ENCODE results near the gene LEFTY2. TPM values are rescaled to one million over a fixed set of nuclear protein-coding genes. Genes with fewer than 3 reads are reported as not detected.

LEFTY2 gene
- total and polyA plus RNA-seq, 4 donors: 0.11 to 0.52 (median 0.35) TPM

GRCh38 chr1:225908013-225908640 is 32.9 kb downstream of the LEFTY2 start:
- DNase-seq (no peak), ATAC-seq (ENCODE audit: insufficient read depth, low FRiP score) (no peak)
- 83 to 88% methylated on average over 5 of the region's 5 CpGs for WGBS, 2 donors
- no peak for TF ChIP-seq CTCF (IDR thresholded peaks at IDR 0.05; ENCODE audit: control extremely low read depth, extremely low read depth)
- H3K9me3 ChIP-seq (ENCODE audit: control insufficient read depth in 4 of 4, insufficient read depth in 3 of 4, low read length in 3 of 4): no peaks in the 10 kb centered on the region
- H3K27me3 ChIP-seq (ENCODE audit: control insufficient read depth in 3 of 3, insufficient read depth in 3 of 3, low read length in 2 of 3): no peaks in the 10 kb centered on the region
- H3K9ac ChIP-seq (ENCODE audit: insufficient read depth in 1 of 2, low read length in 2 of 2): no peak overlapping the region
- H3K4me3 ChIP-seq: no peak overlapping the region
- H3K36me3 ChIP-seq (ENCODE audit: control insufficient read depth in 4 of 4, insufficient read depth in 4 of 4, low read length in 4 of 4): no peaks in the 10 kb centered on the region
- no peak overlapping the region for H3K27ac ChIP-seq (ENCODE audit: low read depth in 1 of 2, low read length in 1 of 2)
- peaks cover 0 to 11% (median 0%) of the 10 kb centered on the region in 5 donors for H3K4me1 ChIP-seq (ENCODE audit: control insufficient read depth in 5 of 5, insufficient read depth in 5 of 5, low read length in 5 of 5)

DNA sequence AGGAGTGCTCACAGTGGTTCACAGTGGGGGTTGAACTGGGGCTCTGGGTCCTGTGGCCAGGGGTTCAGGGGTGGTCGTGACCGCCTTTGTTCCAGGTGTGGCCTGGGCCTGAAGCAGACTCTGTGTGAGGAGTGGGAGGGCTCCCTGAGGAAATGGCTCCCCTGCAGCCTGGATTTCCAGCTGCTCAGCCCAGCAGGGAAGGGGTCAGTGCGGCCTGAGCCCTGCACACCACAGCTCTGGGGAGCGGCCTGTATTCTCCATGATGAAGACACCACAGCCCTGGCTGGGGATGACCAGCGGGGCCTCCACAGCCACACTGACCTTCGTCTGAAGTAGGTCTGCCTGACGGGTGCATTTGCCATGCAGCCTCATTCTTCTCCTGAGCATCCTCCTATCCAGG is 33.7 kb downstream of the LEFTY2 start:
- Histone ChIP-seq H3K36me3 (ENCODE audit: control insufficient read depth in 4 of 4, insufficient read depth in 4 of 4, low read length in 4 of 4) (no peaks in the 10 kb centered on the region), H3K9ac (ENCODE audit: insufficient read depth in 1 of 2, low read length in 2 of 2) (no peak overlapping the region), H3K27ac (ENCODE audit: low read depth in 1 of 2, low read length in 1 of 2) (no peak overlapping the region), H3K9me3 (ENCODE audit: control insufficient read depth in 4 of 4, insufficient read depth in 3 of 4, low read length in 3 of 4) (no peaks in the 10 kb centered on the region), H3K4me1 (ENCODE audit: control insufficient read depth in 5 of 5, insufficient read depth in 5 of 5, low read length in 5 of 5) (peaks cover 0 to 11% (median 0%) of the 10 kb centered on the region in 5 donors), H3K4me3 (no peak overlapping the region), H3K27me3 (ENCODE audit: control insufficient read depth in 3 of 3, insufficient read depth in 3 of 3, low read length in 2 of 3) (no peaks in the 10 kb centered on the region)
- ATAC-seq (ENCODE audit: insufficient read depth, low FRiP score): no peak
- TF ChIP-seq CTCF (IDR thresholded peaks at IDR 0.05; ENCODE audit: control extremely low read depth, extremely low read depth): no peak
- DNase-seq: no peak
- WGBS, 2 donors: 95 to 98% methylated on average over 7 of the region's 7 CpGs

DNA sequence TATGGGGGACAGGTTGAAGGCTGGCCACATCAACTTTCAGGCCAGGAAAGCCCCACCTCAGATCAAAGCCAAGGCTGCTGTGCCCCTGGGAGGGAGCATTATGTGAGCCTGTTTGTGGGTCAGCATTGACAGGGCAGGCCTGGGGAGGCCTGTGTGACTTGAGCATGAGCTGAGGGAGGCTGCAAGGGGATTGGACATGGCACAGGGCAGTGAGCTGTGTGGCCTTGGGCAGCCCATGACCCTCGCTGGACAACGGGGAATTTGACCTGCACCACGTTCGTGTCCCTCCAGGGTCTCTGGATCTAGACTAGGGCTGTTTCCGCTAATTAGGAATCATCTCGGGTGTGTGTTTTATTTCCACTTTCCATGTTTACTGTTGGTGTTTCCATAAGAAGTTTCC is 34.6 kb downstream of the LEFTY2 start:
- no peak overlapping the region for H3K4me3 ChIP-seq
- ATAC-seq (ENCODE audit: insufficient read depth, low FRiP score): no peak
- H3K9me3 ChIP-seq (ENCODE audit: control insufficient read depth in 4 of 4, insufficient read depth in 3 of 4, low read length in 3 of 4): no peaks in the 10 kb centered on the region
- no peaks in the 10 kb centered on the region for H3K36me3 ChIP-seq (ENCODE audit: control insufficient read depth in 4 of 4, insufficient read depth in 4 of 4, low read length in 4 of 4)
- no peak overlapping the region for H3K27ac ChIP-seq (ENCODE audit: low read depth in 1 of 2, low read length in 1 of 2)
- no peaks in the 10 kb centered on the region for H3K27me3 ChIP-seq (ENCODE audit: control insufficient read depth in 3 of 3, insufficient read depth in 3 of 3, low read length in 2 of 3)
- WGBS, 2 donors: 95 to 98% methylated on average over 6 of the region's 6 CpGs
- TF ChIP-seq CTCF (IDR thresholded peaks at IDR 0.05; ENCODE audit: control extremely low read depth, extremely low read depth): no peak
- no peak for DNase-seq
- H3K4me1 ChIP-seq (ENCODE audit: control insufficient read depth in 5 of 5, insufficient read depth in 5 of 5, low read length in 5 of 5): peaks cover 0 to 7% (median 0%) of the 10 kb centered on the region in 5 donors
- H3K9ac ChIP-seq (ENCODE audit: insufficient read depth in 1 of 2, low read length in 2 of 2): no peak overlapping the region

DNA sequence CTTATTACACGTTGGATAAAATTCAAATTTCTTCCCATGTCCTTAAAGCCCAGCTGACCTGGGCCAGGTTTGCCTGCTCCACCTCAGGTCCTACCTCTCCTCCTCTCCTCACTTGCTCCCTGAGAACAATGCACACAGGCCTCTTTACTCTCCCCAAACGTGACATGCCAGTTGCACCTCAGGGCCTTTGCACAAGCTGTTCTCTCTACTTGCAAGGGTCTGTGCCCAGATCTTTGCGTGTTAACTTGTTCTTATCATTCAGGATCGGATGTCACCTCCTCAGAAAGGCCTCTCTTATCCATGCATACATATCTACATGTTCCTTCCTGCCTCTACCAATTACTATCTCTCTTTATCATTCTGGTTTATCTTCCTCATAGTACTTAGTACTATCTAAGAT is 37.4 kb downstream of the LEFTY2 start:
- H3K4me3 ChIP-seq: no peak overlapping the region
- H3K4me1 ChIP-seq (ENCODE audit: control insufficient read depth in 5 of 5, insufficient read depth in 5 of 5, low read length in 5 of 5): peaks cover 0 to 5% (median 4%) of the 10 kb centered on the region in 5 donors
- WGBS, 2 donors: 89 to 93% methylated on average over 4 of the region's 4 CpGs
- ATAC-seq (ENCODE audit: insufficient read depth, low FRiP score) (no peak), DNase-seq (no peak)
- H3K36me3 ChIP-seq (ENCODE audit: control insufficient read depth in 4 of 4, insufficient read depth in 4 of 4, low read length in 4 of 4): no peaks in the 10 kb centered on the region
- no peak overlapping the region for H3K27ac ChIP-seq (ENCODE audit: low read depth in 1 of 2, low read length in 1 of 2)
- no peak overlapping the region for H3K9ac ChIP-seq (ENCODE audit: insufficient read depth in 1 of 2, low read length in 2 of 2)
- TF ChIP-seq CTCF (IDR thresholded peaks at IDR 0.05; ENCODE audit: control extremely low read depth, extremely low read depth): no peak
- H3K9me3 ChIP-seq (ENCODE audit: control insufficient read depth in 4 of 4, insufficient read depth in 3 of 4, low read length in 3 of 4): no peaks in the 10 kb centered on the region
- H3K27me3 ChIP-seq (ENCODE audit: control insufficient read depth in 3 of 3, insufficient read depth in 3 of 3, low read length in 2 of 3): no peaks in the 10 kb centered on the region

Measured in lung (tissue), 12 donors.